A673 (cell line): ENCODE measurements around the gene SCG3. TPM values are rescaled to one million over a fixed set of nuclear protein-coding genes. Genes with fewer than 3 reads are reported as not detected.

ENCODE experiments used
- Bru-seq: library from RNA; stranded (reverse); fragments of 400-500 nt; gene quantifications from one replicate; lab custom pipeline; 2021; lab: Mats Ljungman, UMichigan
- BruChase-seq, 2 experiments: library from RNA; stranded (reverse); fragments of 400-500 nt; gene quantifications; one replicate each; lab custom pipeline; 2021; lab: Mats Ljungman, UMichigan
- BruUV-seq: library from RNA; stranded (reverse); fragments of 400-500 nt; replicated peaks from 2 replicates; lab custom pipeline; 2021; lab: Mats Ljungman, UMichigan
- CTCF ChIA-PET: fragments of 300-600 bp; sonication (Branson Sonifier 250); formaldehyde crosslinking; loops from one replicate; lab custom pipeline; 2022; ENCODE audit warnings: antibody characterized with exemption; lab: Charles Lee
- POLR2A ChIA-PET: fragments of 300-600 bp; sonication (Branson Sonifier 250); formaldehyde crosslinking; loops from one replicate; lab custom pipeline; 2022; ENCODE audit warnings: antibody characterized with exemption; ENCODE audit not compliant: low non-redundant PET; lab: Charles Lee
- DNase-seq: peaks from one replicate; pipeline ENCODE4 v3.0.0-alpha.2; 2015; ENCODE audit warnings: low spot score
- H3K27ac ChIP-seq: fragments of 200-600 bp; sonication (generic); 2 replicates; pipeline ENCODE4 v1.5.1; 2016; ENCODE audit warnings: mixed run types, low read depth, mild to moderate bottlenecking, mixed read lengths, antibody characterized with exemption, low read length; ENCODE audit not compliant: poor library complexity, severe bottlenecking
- H3K27me3 ChIP-seq: fragments of 200-600 bp; sonication (generic); replicated peaks from 2 replicates; pipeline ENCODE4 v1.6.1; 2017; ENCODE audit warnings: mixed run types, low read depth, mild to moderate bottlenecking, mixed read lengths, antibody characterized with exemption, low read length; ENCODE audit not compliant: insufficient read depth, poor library complexity
- H3K36me3 ChIP-seq: fragments of 200-600 bp; sonication (generic); 2 replicates; pipeline ENCODE4 v1.6.1; 2016; ENCODE audit warnings: mixed run types, mild to moderate bottlenecking, mixed read lengths, antibody characterized with exemption, low read length; ENCODE audit not compliant: insufficient read depth, poor library complexity, severe bottlenecking
- H3K4me1 ChIP-seq: fragments of 200-600 bp; sonication (generic); 2 replicates; pipeline ENCODE4 v1.6.1; 2017; ENCODE audit warnings: mixed run types, mild to moderate bottlenecking, mixed read lengths, antibody characterized with exemption, low read length; ENCODE audit not compliant: insufficient read depth, poor library complexity, severe bottlenecking
- H3K4me3 ChIP-seq: fragments of 200-600 bp; sonication (generic); 2 replicates; pipeline ENCODE4 v1.5.1; 2016; ENCODE audit warnings: low read depth, mixed run types, mild to moderate bottlenecking, mixed read lengths, low read length; ENCODE audit not compliant: poor library complexity, severe bottlenecking
- H3K9me3 ChIP-seq: fragments of 200-600 bp; sonication (generic); 2 replicates; pipeline ENCODE4 v1.6.1; 2016; ENCODE audit warnings: mixed run types, low read depth, mild to moderate bottlenecking, mixed read lengths, antibody characterized with exemption, low read length; ENCODE audit not compliant: poor library complexity, severe bottlenecking
- CTCF ChIP-seq: fragments of 300-800, 200-600 bp; sonication (generic); conservative IDR thresholded peaks from 2 replicates; pipeline ENCODE4 v1.5.1; 2017; ENCODE audit warnings: low read depth, mild to moderate bottlenecking, antibody characterized with exemption, low read length, moderate library complexity, mixed read lengths
- EZH2 ChIP-seq: fragments of 200-600 bp; sonication (generic); IDR thresholded peaks from 2 replicates; pipeline ENCODE4 v1.6.1; 2017; ENCODE audit warnings: borderline replicate concordance, low read depth, mild to moderate bottlenecking, mixed read lengths, antibody characterized with exemption, low read length; ENCODE audit not compliant: poor library complexity, severe bottlenecking
- intact Hi-C: fragments of 100-400 bp; cut with micrococcal nuclease; formaldehyde crosslinking; loops from one replicate; pipeline ENCODE4 v1.10.0; 2022; ENCODE audit not compliant: unreplicated experiment
- long read RNA-seq: library from polyadenylated mRNA; stranded (forward); transcript quantifications from one replicate; pipeline ENCODE4 v2.0.0, GENCODE V29; 2022
- total RNA-seq: library from RNA; stranded (reverse); gene quantifications from 2 replicates; pipeline ENCODE4 v1.2.3, GENCODE V29; 2021

SCG3 gene
- total RNA-seq (0.21 and 0.22 TPM in 2 replicates), Bru-seq, nascent RNA (percentile 9 among the genes with signal in this experiment), BruChase-seq, experiment 1, labeled RNA remaining after a 2-hour chase (percentile 4 among the genes with signal in this experiment), BruChase-seq, experiment 2, labeled RNA remaining after a 6-hour chase (percentile 15 among the genes with signal in this experiment)
- long read RNA-seq, result 0 reads

GRCh38 chr15:51681303-51681963 is at the start of gene SCG3:
TSS of gene SCG3 (plus strand) at chr15:51681503. CDS start at chr15:51681756, 253 bp downstream.
- Histone ChIP-seq H3K4me1 (no peaks in the 10 kb centered on the region), H3K9me3 (no peaks in the 10 kb centered on the region), H3K36me3 (no peaks in the 10 kb centered on the region), H3K27ac (no peak within 1 kb of the TSS), H3K4me3 (no peak within 1 kb of the TSS), H3K27me3 (peaks cover 48% of the 10 kb centered on the region)
- no TSS peak for BruUV-seq
- TF ChIP-seq CTCF, result no peak
- TF ChIP-seq EZH2, result no peak
- intact Hi-C loops, result no loop called here
- CTCF ChIA-PET, result no interaction called here
- POLR2A ChIA-PET, result interaction anchor here (0.7 kb wide), 1 partner anchor 140 kb away, joined by 5 read pairs; no protein-coding TSS in a partner anchor
- DNase-seq, result peak; percentile 82

- H3K9me3 ChIP-seq, result no peaks in the 10 kb centered on the region
- H3K27ac ChIP-seq, result no peak overlapping the region
- H3K27me3 ChIP-seq, result no peaks in the 10 kb centered on the region
- no peaks in the 10 kb centered on the region for H3K4me1 ChIP-seq
- no peaks in the 10 kb centered on the region for H3K36me3 ChIP-seq
- BruUV-seq, result no TSS peak
- ChIA-PET POLR2A (no interaction called here), CTCF (no interaction called here)
- no peak for TF ChIP-seq CTCF
- TF ChIP-seq EZH2, result no peak
- H3K4me3 ChIP-seq, result no peak overlapping the region
- intact Hi-C loops, result no loop called here
- DNase-seq, result no peak
Measured at GRCh38 chr15:51634591-51635198, 46.6 kb upstream of the SCG3 start.

- H3K9me3 ChIP-seq, result no peaks in the 10 kb centered on the region
- no TSS peak for BruUV-seq
- intact Hi-C loops, result loop anchor here (10.0 kb wide), 1 partner anchor 263 kb away; no protein-coding TSS in a partner anchor
- H3K27ac ChIP-seq, result no peak overlapping the region
- TF ChIP-seq CTCF, result no peak
- TF ChIP-seq EZH2, result no peak
- POLR2A ChIA-PET, result no interaction called here
- H3K4me1 ChIP-seq, result no peaks in the 10 kb centered on the region
- no peaks in the 10 kb centered on the region for H3K36me3 ChIP-seq
- H3K4me3 ChIP-seq, result no peak overlapping the region
- CTCF ChIA-PET, result no interaction called here
- no peaks in the 10 kb centered on the region for H3K27me3 ChIP-seq
- no peak for DNase-seq
Measured at GRCh38 chr15:51641490-51642130, 39.7 kb upstream of the SCG3 start.
